GM19099 (cell line): ENCODE results near the gene POU2F2.

Experiments
- POLR2A ChIP-seq: IDR thresholded peaks from 3 replicates; pipeline ENCODE4 v1.6.1; 2011; ENCODE audit warnings: low read depth; ENCODE audit not compliant: insufficient read length; ENCODE audit errors: extremely low read depth

POU2F2 gene

DNA sequence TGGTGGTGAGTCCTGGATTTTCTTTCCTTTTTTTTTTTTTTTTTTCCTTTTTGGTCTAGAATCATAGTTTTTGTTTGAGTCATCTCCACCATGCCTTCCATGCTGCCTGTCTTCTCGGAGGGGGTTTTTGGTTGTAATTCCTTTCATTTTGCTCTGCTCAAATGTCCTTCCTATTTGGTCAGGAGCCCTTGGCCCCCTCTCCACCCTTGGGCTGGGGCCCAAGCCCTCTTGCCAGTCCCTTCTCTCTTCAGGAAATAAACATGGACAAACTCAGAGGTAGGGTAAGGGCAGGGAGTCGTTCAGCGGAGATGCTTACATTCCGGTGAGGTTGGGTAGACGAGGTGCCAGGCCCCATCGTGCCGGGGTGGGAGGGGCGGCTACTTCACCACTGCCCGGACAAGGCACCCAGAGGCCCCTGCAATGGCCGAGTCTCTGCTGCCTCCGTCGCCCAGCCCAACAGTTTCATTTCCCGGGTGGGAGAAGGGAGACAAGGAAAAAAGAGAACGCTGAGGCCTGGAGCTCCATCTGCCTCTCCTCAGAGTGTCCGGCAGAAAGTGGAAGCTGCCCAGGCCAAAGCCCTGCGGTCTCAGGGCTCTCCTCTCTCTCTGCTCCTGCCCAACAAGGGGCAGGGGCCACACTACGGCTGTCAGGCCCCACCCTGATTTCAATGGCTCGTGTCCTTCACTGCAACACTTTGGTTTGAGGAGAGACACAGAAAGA is 43.6 kb downstream of the POU2F2 start:
- TF ChIP-seq POLR2A: no peak

DNA sequence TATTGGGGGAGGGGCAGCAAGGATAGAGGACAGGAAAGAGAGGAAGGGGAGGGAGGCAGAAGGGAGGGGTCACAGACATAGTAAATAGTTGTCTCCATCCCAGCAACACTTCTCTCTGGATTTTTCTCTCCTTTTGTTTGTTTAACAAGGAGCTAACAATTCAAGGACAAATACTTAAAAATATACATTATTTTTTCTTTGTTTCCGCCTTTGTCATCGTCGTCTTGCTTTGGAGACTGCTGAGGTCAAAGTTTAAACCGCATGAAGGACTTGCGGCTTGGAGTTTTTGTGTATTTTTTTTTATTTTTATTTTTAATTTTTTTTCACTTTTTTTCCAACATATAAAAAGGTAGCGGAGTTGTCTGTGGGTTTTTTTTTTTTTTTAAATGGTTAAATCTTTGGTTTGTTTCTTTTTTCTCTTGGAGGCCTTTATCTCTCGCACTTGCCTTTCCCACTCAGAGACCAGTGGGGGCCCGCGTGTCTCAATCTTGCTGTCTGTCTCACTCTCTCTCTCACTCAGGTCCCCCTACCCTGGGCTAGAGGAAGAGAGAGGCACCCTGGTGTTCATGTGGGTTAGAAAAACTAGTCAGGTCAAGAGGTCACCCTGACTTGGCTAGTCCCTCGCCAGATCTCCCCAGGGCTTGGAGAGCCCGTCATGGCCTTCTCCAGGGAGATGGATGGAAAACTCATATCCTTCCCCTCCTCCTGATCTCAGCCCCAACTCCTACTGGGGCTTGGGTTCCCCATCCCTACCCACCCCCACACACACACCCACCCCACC is 45.3 kb downstream of the POU2F2 start:
- no peak for TF ChIP-seq POLR2A

GRCh38 chr19:42086188-42086736 is 46.0 kb downstream of the POU2F2 start:
- TF ChIP-seq POLR2A: no peak

DNA sequence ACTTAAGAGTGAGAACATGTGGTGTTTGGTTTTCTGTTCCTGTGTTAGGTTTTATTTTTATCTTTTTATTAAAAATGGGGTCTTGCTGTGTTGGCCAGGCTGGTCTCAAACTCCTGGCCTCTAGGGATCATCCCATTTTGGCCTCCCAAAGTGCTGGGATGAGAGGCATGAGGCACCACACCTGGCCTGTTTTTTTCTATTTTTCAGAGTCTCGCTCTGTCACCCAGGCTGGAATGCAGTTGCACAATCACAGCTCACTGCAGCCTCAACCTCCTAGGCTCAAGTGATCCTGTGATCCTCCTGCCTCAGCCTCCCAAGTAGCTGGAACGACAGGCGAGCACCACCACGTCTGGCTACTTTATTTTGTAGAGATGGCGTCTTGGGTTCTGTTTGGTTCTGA is 48.7 kb downstream of the POU2F2 start:
- no peak for TF ChIP-seq POLR2A

DNA sequence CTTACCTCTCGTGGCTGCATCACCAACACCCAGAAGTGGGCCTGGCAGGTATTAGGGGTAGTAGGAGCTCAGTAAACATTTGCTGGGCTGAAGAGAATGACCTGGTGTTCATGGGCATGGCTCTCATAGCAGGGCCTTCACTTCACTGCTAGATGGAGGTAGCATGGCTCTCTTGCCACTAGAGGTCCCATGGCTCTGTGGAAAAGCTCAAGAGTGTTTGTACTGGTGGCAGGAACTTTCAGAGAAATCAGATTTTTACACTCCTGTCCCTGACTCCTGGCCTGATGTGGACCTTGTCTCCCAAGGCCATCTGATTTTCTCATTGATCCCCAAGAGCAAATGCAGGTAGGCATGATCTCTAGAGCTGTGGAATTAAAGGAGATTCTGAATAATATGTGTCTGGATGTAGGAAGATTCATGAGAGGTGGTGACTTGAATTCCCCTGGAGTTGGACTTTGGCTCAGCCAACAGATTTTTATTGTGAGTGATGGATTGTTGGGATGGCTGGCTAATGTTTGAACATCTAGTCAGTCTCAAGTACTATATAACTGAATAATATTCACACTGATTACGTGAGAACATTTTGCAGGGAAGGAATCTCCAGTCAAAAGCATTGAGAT is 50.6 kb downstream of the POU2F2 start:
- TF ChIP-seq POLR2A: no peak

DNA sequence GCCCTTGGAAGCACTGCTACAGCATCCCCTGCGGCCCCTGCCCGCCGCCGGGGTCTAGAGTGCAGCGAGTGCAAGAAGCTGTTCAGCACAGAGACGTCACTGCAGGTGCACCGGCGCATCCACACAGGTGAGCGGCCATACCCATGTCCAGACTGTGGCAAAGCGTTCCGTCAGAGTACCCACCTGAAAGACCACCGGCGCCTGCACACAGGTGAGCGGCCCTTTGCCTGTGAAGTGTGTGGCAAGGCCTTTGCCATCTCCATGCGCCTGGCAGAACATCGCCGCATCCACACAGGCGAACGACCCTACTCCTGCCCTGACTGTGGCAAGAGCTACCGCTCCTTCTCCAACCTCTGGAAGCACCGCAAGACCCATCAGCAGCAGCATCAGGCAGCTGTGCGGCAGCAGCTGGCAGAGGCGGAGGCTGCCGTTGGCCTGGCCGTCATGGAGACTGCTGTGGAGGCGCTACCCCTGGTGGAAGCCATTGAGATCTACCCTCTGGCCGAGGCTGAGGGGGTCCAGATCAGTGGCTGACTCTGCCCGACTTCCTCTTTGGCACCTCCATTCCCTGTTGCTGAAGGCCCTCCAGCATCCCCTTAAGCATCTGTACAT is 51.4 kb downstream of the POU2F2 start:
- no peak for TF ChIP-seq POLR2A

DNA sequence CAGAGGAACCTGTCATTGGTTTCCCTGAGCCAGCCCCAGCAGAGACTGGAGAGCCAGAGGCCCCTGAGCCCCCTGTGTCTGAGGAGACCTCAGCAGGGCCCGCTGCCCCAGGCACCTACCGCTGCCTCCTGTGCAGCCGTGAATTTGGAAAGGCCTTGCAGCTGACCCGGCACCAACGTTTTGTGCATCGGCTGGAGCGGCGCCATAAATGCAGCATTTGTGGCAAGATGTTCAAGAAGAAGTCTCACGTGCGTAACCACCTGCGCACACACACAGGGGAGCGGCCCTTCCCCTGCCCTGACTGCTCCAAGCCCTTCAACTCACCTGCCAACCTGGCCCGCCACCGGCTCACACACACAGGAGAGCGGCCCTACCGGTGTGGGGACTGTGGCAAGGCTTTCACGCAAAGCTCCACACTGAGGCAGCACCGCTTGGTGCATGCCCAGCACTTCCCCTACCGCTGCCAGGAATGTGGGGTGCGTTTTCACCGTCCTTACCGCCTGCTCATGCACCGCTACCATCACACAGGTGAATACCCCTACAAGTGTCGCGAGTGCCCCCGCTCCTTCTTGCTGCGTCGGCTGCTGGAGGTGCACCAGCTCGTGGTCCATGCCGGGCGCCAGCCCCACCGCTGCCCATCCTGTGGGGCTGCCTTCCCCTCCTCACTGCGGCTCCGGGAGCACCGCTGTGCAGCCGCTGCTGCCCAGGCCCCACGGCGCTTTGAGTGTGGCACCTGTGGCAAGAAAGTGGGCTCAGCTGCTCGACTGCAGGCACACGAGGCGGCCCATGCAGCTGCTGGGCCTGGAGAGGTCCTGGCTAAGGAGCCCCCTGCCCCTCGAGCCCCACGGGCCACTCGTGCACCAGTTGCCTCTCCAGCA is 52.1 kb downstream of the POU2F2 start:
- TF ChIP-seq POLR2A: no peak

DNA sequence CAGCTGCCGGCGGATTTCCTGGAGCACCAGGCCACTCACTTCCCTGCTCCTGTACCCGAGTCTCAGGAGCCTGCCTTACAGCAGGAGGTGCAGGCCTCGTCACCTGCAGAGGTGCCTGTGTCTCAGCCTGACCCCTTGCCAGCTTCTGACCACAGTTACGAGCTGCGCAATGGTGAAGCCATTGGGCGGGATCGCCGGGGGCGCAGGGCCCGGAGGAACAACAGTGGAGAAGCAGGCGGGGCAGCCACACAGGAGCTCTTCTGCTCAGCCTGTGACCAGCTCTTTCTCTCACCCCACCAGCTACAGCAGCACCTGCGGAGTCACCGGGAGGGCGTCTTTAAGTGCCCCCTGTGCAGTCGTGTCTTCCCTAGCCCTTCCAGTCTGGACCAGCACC is 53.0 kb downstream of the POU2F2 start:
- no peak for TF ChIP-seq POLR2A

DNA sequence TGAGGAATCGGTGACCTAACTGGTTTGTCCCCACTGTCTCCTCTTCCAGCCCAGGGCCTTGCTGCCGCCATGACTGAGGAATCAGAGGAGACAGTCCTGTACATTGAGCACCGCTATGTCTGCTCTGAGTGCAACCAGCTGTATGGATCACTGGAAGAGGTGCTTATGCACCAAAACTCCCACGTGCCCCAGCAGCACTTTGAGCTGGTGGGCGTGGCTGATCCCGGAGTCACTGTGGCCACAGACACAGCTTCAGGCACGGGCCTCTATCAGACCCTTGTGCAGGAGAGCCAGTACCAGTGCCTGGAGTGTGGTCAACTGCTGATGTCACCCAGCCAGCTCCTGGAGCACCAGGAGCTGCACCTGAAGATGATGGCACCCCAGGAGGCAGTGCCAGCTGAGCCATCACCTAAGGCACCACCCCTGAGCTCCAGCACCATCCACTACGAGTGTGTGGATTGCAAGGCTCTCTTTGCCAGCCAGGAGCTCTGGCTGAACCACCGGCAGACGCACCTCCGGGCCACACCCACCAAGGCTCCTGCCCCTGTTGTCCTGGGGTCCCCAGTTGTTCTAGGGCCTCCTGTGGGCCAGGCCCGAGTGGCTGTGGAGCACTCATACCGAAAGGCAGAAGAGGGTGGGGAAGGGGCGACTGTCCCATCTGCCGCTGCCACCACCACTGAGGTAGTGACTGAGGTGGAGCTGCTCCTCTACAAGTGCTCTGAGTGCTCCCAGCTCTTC is 53.5 kb downstream of the POU2F2 start:
- TF ChIP-seq POLR2A: no peak

- no peak for TF ChIP-seq POLR2A
These were observed 54.2 kb downstream of the POU2F2 start for GRCh38 chr19:42078058-42078457.

DNA sequence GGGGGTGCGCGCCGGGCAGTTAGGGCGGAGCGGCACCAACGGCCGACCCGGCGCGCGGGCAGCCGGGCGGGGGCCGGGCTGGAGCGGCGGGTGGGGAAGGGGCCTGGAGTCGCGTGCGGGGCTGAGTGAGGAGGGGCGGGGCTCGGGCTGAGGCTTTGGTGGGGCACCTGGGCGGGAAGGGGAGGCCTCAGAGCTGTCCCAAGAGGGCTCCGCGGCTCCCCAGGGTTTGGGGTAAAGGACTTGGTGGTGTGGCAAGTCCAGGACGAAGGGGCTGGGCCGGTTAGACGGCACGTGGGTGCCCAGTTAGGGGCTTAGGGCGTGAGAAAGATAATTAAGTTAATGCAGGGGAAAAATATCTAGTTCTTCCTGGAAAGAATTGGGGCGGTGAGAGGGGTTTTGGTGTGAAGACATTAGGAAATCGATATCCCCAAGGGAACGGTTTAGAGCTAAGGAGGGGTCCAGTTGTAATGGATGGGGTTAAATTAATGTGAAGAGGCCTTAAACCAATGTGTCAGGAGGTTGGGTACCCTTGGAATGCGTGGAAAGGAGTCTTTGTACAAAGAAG is 55.8 kb downstream of the POU2F2 start:
- no peak for TF ChIP-seq POLR2A

DNA sequence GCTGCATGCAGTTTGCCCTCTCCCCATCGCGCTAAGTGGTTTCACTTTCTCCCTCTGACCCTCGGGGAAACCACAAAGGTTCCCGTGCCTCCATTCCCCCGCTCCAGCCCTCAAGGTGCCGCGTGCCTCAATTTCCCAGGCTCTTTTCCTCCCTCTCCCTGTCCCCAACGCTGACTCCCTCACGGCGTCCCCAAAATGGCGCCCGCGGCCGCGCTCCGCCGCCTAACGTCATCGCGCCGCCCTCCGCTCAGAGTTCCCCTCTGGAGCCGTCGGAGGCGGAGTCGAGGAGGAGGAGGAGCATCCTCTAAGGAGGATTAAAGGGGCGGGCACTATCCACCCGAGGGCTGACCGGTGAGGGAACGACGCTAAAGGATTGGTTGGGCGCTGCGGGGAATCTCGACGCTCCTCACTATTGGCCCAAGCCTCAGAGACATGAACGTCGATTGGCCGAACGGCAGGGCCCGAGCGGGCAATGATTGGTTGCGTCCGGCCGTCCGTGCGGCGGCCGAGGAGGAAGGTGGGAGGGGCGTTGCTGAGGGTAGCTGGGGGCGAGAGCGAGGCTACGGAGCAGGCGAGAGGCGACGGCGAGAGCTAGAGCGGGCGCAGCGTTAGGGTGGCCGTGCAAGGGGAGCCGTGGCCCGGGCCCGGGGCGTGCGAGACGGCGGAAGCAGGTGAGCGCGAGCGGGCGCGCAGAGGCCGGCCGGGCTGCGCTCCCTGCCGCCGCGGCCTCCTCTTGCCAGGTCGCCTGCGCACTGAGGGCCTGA is 56.4 kb downstream of the POU2F2 start, which contains the start of gene ZNF574:
ZNF574 (plus strand) TSS at position 551 of the 764 bp plus-strand sequence. CDS start 2,441 bp downstream, outside the sequence.
- peak; percentile 92 for TF ChIP-seq POLR2A

- TF ChIP-seq POLR2A: no peak
These were observed 57.0 kb downstream of the POU2F2 start for GRCh38 chr19:42075364-42075615.
